NCI-H146 treated with DMSO at 0.1 percent for 48 hours (cell line): Measurements from ENCODE around the gene CCR1.
"Not testable (repeated sequence)": the region's sequence is repeated elsewhere in the genome, so short reads cannot be mapped to it uniquely, and the experiment has no call there.

Experiments used
- DNase-seq: peaks from one replicate; lab custom pipeline; 2025; ENCODE audit not compliant: unreplicated experiment; lab: John Stamatoyannopoulos, UW

CCR1 gene

DNA sequence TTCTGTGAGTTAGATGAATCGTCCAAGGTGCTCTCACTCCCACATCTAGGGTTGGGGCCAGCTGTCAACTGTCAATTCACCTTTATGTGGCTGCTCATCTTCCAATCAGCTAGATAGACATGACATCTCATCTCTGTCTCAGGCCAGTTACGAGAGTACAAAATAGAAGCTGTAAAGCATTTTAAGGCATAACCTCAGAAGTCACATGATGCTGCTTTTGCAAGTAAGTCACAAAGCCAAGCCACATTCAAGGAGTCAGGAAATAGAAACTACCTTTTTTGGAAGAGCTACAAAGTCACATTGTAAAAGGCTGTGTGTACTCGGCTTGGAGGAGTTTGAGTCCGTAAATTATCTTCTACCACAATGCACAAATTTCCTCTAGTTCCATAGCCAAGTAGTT lies 5.1 kb upstream of the CCR1 start:
- no peak for DNase-seq

DNA sequence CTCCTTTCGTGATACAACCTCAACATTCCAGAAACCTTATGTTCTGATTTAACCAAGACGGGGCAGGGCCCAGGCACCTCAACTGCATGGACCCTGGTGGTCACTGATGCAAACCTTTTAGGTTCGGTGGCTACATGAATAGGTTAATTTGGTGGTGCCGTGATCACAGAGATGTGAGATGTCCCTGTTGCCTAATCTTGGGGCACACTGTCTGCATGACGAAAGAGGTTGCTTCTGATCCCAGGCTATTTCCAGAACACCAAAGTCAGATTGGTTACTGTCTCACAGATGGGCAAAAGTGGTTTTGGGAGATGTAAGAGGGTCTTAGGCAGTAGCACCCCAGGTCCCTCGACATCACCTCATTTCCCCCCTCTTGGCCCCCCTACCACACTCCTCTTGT lies 4.0 kb upstream of the CCR1 start:
- DNase-seq, result no peak

DNA sequence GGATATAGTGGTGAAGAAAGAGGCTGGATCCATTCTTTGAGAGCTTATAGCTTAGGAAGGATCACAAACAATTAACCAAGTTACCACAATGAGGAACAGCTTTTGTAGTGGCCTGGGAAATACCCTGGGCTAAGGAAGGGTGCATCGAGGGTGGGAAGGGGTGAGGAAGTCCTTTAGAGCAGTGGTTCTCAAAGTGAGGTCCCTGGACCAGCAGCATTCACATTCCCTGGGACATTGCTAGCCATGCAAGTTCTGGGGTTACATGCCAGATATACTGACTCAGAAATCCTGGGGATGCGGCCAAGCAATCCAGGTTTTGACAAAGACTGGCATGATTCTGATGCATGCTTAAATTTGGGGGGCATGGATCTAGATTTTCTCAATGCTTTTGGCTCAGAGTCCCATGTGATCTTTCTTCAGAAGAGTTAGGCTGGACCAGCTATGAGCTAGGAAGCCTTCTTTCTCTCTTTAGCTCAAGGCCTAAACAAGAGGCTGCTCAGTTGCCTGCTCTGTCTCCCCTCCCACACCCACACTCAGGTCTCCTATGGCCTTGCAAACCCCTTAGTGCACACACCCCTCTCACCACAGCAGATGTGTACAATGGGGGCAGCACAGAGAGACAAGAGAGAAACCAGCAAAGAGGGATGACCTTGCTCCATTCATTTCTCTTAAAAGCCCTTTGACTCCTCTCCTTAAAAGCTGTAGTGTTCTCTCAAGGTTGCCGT lies 1.8 kb upstream of the CCR1 start:
- DNase-seq, result no peak

GRCh38 chr3:46209053-46209452 lies 940 bp upstream of the CCR1 start:
- DNase-seq, result no peak

GRCh38 chr3:46207514-46207913 lies 599 bp downstream of the CCR1 start:
- not testable (repeated sequence) for DNase-seq

DNA sequence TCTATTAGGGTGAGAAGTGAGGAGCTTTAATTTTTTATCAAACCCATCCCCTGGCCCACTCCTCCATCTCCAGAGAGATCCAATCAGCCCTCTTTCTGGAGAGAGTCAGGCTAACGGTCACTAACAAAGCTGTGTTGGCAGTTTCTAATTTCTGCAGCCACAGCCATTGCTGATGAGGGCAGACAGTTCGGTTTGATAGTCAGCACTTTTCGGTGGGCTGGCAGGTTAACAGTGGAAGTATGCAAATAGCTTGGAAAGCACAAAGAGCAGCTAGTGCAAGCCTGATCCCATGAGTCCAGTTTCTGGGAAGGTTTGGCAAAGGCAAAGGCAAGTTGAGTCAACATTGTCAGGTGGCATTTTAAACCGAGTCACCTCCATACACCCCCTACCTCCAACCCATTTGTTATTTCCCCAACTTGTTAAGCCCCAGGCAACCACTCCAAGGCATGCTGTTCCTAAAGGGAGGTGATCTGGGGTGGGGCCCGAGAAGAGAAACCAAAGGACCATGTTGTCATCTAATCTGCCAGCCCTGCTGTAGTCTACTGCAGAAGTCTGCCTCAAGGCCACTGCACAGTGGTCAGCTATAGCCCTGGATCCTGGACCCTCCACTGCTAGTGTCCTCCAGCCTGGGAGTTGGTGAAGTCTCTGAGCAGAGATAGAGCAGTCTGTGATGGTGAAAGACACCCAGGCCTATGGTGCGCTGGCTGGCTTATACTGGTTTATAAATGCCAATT lies 1.7 kb downstream of the CCR1 start:
- no peak for DNase-seq

DNA sequence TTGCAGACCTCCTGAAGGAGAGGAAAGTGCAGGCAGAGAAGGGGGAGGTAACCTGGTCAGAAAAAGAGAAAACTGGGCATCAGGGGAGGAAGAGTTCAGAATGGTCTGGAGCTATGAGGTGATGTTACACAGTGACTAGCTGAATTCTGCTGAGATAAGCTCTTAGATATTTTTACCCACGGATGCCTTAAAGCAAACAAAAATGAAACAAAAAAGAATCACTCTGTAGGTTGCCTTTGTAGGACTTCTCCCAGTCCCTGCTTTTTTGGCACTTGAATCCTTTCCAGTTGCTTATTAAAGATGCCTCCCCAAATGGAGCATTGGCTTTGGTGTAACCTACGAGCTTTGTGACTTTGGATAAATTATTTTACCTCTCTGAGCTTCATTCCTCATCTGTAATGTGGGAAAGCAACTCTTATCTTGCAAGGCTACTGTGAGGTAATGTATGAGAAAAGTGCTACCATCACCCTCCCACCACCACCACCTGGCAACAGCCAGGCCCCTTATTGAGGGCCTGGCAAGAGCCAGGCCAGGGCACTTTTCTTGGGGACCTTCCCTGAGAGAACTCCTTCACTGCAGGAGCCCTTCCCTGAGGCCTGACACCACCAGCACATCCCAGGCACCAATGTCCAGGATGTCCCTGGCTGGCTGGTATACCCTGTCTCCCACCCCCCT lies 2.7 kb downstream of the CCR1 start:
- no peak for DNase-seq

GRCh38 chr3:46203681-46204080 lies 4.4 kb downstream of the CCR1 start:
- no peak for DNase-seq

DNA sequence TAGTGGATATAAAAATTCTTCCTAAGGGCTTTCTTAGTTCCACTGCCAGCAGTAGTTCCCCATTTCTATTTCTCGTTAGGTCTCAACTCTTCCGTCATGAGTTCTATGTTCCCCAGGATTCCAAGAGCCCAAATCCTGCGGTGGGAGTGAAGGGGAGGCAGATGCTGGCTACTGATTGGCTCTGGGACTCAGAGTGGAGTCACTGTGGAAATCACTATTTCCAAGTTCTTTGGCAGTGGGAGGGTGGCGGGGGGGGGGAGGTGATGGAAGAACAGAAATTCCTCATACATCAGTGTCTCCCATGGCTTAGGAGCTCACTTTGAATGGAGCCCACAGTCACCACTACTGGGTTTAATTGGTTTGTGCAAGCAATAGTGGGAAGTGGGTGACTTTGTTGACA lies 5.6 kb downstream of the CCR1 start:
- DNase-seq, result no peak

DNA sequence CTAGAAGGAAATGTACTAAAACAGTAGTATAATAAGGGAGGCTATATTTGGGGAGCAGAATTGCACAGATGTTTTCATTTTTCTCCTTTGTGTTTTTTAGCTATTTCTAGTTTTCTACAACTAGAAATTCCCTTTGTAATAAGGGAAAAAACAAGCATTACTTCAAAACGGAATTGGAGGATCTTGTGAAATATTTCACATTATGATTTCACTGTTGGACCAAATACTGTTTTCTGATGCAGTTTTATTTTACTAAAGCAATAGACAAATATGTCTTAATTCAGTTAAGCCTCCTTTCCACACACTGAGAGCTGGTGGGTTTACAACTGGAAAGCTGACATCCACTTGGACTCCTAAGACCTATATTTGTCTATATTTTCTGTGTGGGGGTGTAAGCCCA lies 7.3 kb downstream of the CCR1 start:
- DNase-seq, result no peak

DNA sequence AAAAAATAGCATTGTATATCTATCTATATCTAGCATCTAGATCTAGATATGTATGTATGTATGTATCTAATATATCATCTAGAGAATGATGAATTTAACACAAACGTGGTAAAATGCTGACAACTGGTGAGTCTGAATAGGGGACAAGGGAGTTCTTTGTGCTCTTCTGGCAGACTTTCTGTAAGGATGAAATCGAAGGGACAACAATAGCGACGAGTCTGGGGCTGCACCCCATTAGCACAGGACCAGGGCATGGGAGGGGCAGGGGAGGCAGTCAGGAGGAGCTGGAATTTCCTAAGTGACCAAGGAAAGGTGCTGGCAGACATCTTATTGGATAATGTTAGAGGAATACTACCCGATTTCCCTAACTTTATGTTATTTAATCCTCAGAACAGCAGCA lies 7.9 kb downstream of the CCR1 start:
- DNase-seq, result no peak

DNA sequence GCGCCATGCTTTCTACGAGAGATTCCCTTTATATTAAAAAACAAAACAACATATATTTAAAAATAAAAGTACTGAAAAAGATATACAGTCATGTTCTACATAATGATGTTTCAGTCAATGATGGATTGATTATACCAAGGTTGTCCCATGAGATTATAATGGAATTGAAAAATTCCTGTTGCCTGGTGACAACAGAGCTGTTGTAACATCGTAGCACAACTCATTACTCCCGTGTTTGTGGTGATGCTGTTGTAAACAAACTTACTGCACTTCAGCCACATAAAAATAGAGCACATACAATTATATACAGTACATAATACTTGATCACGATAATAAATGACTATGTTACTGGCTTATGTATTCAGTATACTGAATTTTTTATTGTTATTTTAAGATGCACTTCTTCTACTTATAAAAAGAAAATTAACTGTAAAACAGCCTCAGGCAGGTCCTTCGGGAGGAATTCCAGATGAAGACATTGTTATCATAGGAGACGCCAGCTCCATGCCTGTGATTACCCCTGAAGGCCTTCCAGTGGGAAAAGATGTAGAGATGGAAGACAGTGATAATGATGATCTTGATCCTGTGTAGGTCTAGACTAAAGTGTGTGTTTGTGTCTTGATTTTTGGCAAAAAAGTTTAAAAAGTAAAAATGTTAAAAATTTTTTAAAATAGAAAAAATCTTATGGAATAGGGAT lies 11.7 kb downstream of the CCR1 start:
- no peak for DNase-seq

- no peak for DNase-seq
Observed at GRCh38 chr3:46194868-46195553, 13.1 kb downstream of the CCR1 start.

DNA sequence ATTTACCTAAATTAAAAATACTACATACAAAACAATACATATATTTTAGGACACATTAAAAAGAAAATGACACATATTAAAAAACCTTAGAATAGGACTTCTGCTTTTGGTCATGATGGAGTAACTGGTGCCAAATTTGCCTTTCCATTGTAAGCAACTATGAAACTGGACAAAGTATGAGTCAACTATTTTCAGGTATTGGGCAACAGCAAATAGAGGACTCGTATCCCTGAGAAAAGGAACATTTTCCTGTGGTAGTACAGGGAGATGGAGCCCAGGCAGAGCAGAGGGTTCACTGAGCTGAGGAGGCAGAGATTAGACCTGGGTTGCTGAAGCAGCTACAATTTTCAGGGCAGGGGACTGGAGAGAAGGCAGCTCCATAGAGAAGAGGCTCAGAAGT lies 14.7 kb downstream of the CCR1 start:
- DNase-seq, result no peak

GRCh38 chr3:46192939-46193338 lies 15.2 kb downstream of the CCR1 start:
- DNase-seq, result no peak

- no peak for DNase-seq
Observed at GRCh38 chr3:46191730-46192129, 16.4 kb downstream of the CCR1 start.

DNA sequence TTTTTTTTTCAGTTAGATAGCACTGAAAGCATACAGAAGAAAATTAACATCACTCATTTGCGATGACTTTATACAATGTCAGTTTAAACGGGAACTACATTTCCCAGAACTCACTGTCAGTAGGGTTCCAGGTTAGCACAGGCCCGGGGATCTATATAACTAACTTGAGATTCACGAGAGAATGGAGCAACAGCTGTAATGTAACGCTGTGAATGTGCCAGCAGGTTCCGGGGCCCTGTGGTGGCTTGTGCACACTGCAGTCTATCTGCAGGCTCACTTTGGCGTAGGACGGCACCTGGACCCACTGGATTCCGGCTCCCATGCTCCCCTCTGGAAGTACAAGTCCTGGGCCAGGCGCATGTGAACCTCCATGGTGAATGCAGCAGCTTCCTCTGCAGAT lies 19.4 kb downstream of the CCR1 start:
- DNase-seq, result no peak

GRCh38 chr3:46187876-46188275 lies 20.2 kb downstream of the CCR1 start:
- DNase-seq, result no peak

GRCh38 chr3:46187341-46187700 lies 20.8 kb downstream of the CCR1 start:
- no peak for DNase-seq

DNA sequence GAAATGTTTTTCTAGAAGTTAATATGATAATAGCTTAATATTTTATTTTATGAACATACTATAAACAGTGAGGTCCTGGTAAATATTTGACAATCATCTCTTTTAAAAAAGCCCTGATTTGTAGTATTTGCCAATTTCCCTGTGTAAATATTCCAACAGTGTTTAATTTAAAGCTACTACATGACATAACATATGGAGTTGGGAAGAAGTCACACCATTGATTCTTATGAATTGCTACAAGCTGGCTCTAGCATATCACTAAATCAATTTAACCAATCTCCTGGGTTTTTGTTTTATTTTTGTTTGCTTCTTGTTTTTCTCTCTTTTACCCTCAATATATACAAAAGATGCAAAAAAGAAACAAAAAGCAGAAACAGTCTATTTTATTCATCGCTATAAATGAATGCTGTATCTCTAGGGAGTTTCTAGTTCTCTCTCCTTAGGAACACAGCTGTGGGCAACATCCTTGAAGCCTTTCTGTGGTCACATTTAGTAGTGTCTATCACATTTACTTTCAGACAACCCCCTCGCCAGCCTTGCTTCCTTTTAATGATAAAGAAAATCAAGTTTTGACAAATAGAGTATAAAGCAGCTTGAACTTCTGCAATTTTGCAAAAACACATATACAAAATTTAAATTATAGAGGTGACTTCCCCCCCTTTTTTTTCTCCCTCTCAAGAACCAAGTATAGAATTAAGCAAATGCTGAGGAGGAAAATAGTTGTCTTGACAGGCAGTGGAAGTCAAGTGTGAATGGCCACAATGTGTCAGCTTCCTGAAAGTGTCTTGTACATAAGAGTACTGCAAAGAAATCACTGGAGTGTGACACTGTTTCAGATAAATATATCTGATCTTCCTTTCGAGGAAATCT lies 21.4 kb downstream of the CCR1 start:
- DNase-seq, result no peak
